GM19193 (cell line): Measurements from ENCODE around the gene CD48.

ENCODE experiments used
- POLR2A ChIP-seq: IDR thresholded peaks from 4 replicates; pipeline ENCODE4 v1.6.1; 2011; ENCODE audit not compliant: insufficient read depth, insufficient read length; ENCODE audit errors: extremely low read depth

CD48 gene

GRCh38 chr1:160642281-160642644 lies 69.4 kb downstream of the CD48 start:
- no peak for TF ChIP-seq POLR2A

- peak; percentile 50 for TF ChIP-seq POLR2A
These were observed 70.0 kb downstream of the CD48 start for GRCh38 chr1:160641323-160642280.

- TF ChIP-seq POLR2A, result no peak
These were observed 71.1 kb downstream of the CD48 start for GRCh38 chr1:160640359-160641123.

- no peak for TF ChIP-seq POLR2A
These were observed 72.0 kb downstream of the CD48 start for GRCh38 chr1:160639652-160640051.

GRCh38 chr1:160638926-160639325 lies 72.7 kb downstream of the CD48 start:
- TF ChIP-seq POLR2A, result no peak

- no peak for TF ChIP-seq POLR2A
These were observed 73.1 kb downstream of the CD48 start for GRCh38 chr1:160638540-160638857.

- TF ChIP-seq POLR2A, result no peak
These were observed 73.6 kb downstream of the CD48 start for GRCh38 chr1:160637821-160638539.

GRCh38 chr1:160637065-160637464 lies 74.6 kb downstream of the CD48 start:
- no peak for TF ChIP-seq POLR2A

GRCh38 chr1:160636547-160636946 lies 75.1 kb downstream of the CD48 start:
- TF ChIP-seq POLR2A, result no peak

- TF ChIP-seq POLR2A, result no peak
These were observed 75.5 kb downstream of the CD48 start for GRCh38 chr1:160636076-160636475.

GRCh38 chr1:160634543-160635491 lies 76.8 kb downstream of the CD48 start:
- peak; percentile 74 for TF ChIP-seq POLR2A

GRCh38 chr1:160633330-160633903 lies 78.2 kb downstream of the CD48 start:
- peak; percentile 44 for TF ChIP-seq POLR2A

- TF ChIP-seq POLR2A, result no peak
These were observed 79.5 kb downstream of the CD48 start for GRCh38 chr1:160631983-160632625.
